Pancreas (tissue), 10 donors: Measurements from ENCODE around the gene CALCA. TPM values are rescaled to one million over a fixed set of nuclear protein-coding genes. Genes with fewer than 3 reads are reported as not detected.

ENCODE experiments used
- ATAC-seq, 4 donors: fragments of 200-7000 bp; cut with Tn5 transposase; one replicate each; pipeline versions ENCODE4 v1.8.0 to v1.9.1; 2020; ENCODE audit warnings: mild to moderate bottlenecking in 4 of 4, moderate library complexity in 4 of 4
- DNase-seq, 6 donors: peaks; one replicate each; pipeline ENCODE4 v3.0.0-alpha.2; 2020
- FAIRE-seq: peaks from 2 replicates; lab custom pipeline; 2012; peaks lifted over from hg19 to GRCh38; lab: Jason Lieb, UNC
- H3K27ac ChIP-seq, 4 donors: fragments of 200-600 bp; sonication (generic); 1 replicate in 3 of 4; 2 replicates in 1 of 4; pipeline versions ENCODE4 v1.5.0 to v1.8.0; 2020
- H3K27me3 ChIP-seq, 4 donors: fragments of 200-600 bp; one replicate each; pipeline ENCODE4 v1.8.0; 2021
- H3K36me3 ChIP-seq, 3 donors: fragments of 200-600 bp; sonication (generic) in 1 of 3; one replicate each; pipeline versions ENCODE4 v1.5.0 to v1.8.0; 2020 to 2021
- H3K4me1 ChIP-seq, 3 donors: fragments of 200-600 bp; one replicate each; pipeline ENCODE4 v1.8.0; 2021
- H3K4me3 ChIP-seq, 4 donors: fragments of 200-600 bp; sonication (generic) in 2 of 4; one replicate each; pipeline versions ENCODE4 v1.5.0 to v1.8.0; 2020 to 2021
- H3K9me3 ChIP-seq, 4 donors: fragments of 200-600 bp; one replicate each; pipeline ENCODE4 v1.8.0; 2021
- WGBS, 2 donors: extraction: QIAGEN DNeasy Blood & Tissue Kit; methylation state at CpG; one replicate each; pipeline ENCODE4 v1.1.7; 2013; 5-methylcytosine and 5-hydroxymethylcytosine counted together
- intact Hi-C, 3 donors: fragments of 100-400 bp; cut with DNase I; formaldehyde crosslinking; loops; one replicate each; pipeline versions ENCODE4 v1.11.1 to v1.14.2; 2022
- polyA plus RNA-seq, 2 donors: library from polyadenylated mRNA; stranded (reverse); fragments of 200-250 nt; gene quantifications; one replicate each; pipeline ENCODE4 v1.2.3, GENCODE V29; 2013
- total RNA-seq, 6 donors: library from RNA; stranded (reverse); fragmentation: NEBNext Ultra II Directional in 4 of 6; extraction: Animal tissue kit (Norgen Biotek cat#: 25700) in 4 of 6; gene quantifications; one replicate each; pipeline versions ENCODE4 v1.2.1 to v1.2.4, GENCODE V29; 2021 to 2023
- TF ChIP-seq, protein P1 (sequence below), 4 donors: fragments of 200-600 bp; sonication (generic) in 3 of 4; IDR thresholded peaks; one replicate each; pipeline versions ENCODE4 v1.5.0 to v1.8.0; 2021; ENCODE audit warnings: antibody characterized with exemption in 4 of 4
- donor health status: healthy with polysubstance abuse.
- donor health status: DM: no; HTN: no; CAD: no; lungs with moderate emphysema.
- donor health status: DM: no; HTN: no; CAD: no.
- donor health status: control.
- donor health status: control.
- donor health status: Bipolar disorder and iron deficiency.
- donor health status: DM: yes; HTN: yes; CAD: no.
- donor health status: DM: no; HTN: no; CAD: no.
- donor health status: DM: no; HTN: no; CAD: no.
- donor health status: DM: yes; HTN: yes; CAD: no.

The CALCA gene
- total and polyA plus RNA-seq, 8 donors, result 0.12 to 0.38 TPM; not detected in 6

DNA sequence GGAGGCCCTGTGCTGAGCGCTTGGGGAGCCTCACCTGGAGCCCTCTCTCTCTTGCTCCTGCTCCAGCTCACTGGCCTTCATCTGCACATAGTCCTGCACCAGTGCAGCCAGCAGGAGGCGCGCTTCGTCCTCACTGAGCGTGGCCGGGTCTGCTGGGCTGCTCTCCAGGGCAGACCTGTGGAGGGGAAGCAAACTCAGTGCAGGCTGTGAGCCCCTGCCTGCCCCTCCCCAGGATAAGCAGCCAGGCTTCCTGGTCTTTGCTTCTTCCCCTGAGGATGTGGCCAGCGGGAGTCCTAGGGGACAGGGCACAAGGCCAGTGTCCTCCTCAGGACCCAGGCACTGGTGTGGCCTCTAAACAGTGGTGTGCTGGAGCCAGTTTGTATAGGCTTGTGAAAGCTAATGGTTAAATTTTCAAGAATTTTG, 2.2 kb downstream of the CALCA start:
- Histone ChIP-seq H3K4me1 (peaks cover under 1 to 12% (median 8%) of the 10 kb centered on the region in 3 donors), H3K9me3 (no peaks in the 10 kb centered on the region), H3K27me3 (peaks cover 0 to 17% (median 2%) of the 10 kb centered on the region in 4 donors), H3K27ac (no peak overlapping the region), H3K36me3 (no peaks in the 10 kb centered on the region), H3K4me3 (no peak overlapping the region)
- DNase-seq (peak in 4 of 6 donors; percentile 34 to 84 (median 52)), FAIRE-seq (no peak), ATAC-seq (peak in 3 of 4 donors; percentile 46 to 54 (median 48))
- TF ChIP-seq, protein P1, sequence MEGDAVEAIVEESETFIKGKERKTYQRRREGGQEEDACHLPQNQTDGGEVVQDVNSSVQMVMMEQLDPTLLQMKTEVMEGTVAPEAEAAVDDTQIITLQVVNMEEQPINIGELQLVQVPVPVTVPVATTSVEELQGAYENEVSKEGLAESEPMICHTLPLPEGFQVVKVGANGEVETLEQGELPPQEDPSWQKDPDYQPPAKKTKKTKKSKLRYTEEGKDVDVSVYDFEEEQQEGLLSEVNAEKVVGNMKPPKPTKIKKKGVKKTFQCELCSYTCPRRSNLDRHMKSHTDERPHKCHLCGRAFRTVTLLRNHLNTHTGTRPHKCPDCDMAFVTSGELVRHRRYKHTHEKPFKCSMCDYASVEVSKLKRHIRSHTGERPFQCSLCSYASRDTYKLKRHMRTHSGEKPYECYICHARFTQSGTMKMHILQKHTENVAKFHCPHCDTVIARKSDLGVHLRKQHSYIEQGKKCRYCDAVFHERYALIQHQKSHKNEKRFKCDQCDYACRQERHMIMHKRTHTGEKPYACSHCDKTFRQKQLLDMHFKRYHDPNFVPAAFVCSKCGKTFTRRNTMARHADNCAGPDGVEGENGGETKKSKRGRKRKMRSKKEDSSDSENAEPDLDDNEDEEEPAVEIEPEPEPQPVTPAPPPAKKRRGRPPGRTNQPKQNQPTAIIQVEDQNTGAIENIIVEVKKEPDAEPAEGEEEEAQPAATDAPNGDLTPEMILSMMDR (IDR thresholded peaks at IDR 0.05), result peak in 1 of 4 donors; percentile 20
- WGBS, 2 donors, result 26% methylated on average over 7 of the region's 7 CpGs
- intact Hi-C loops, result no loop called here

DNA sequence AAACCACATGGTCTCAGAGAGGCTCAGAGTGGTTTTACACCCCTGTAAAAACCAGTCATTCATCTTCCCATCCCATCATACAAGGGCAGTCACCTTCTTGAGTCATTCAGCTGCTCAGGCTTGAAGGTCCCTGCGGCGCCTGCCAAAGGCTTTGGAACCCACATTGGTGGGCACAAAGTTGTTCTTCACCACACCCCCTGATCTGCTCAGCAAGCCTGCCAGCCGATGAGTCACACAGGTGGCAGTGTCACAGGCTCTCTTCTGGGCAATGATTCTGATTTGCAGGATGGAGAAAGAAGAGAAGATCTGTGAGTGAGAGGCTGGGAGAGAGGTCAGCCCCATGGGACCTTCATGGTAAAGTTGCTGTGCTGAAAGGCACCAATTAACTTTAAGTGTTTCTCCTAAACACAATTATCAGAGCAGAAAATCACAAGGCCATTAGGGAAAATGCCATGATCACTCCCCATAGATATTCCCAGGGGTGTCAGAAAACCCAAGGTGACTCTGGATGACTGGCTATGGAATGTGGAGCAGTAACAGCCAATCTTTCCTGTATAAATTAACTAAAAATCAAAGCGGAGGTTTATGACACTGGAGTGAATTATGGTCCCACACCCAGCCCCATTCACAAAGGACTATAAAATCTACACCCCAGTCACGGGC, 4.4 kb downstream of the CALCA start:
- ATAC-seq, result no peak
- WGBS, 2 donors, result 74 to 76% methylated on average over 5 of the region's 5 CpGs
- Histone ChIP-seq H3K27me3 (peaks cover 0 to 2% (median 0%) of the 10 kb centered on the region in 4 donors), H3K4me1 (no peaks in the 10 kb centered on the region), H3K4me3 (no peak overlapping the region), H3K9me3 (no peaks in the 10 kb centered on the region), H3K36me3 (no peaks in the 10 kb centered on the region), H3K27ac (no peak overlapping the region)
- intact Hi-C loops, result no loop called here
- no peak for FAIRE-seq
- no peak for DNase-seq
- TF ChIP-seq, protein P1 (IDR thresholded peaks at IDR 0.05), result no peak

DNA sequence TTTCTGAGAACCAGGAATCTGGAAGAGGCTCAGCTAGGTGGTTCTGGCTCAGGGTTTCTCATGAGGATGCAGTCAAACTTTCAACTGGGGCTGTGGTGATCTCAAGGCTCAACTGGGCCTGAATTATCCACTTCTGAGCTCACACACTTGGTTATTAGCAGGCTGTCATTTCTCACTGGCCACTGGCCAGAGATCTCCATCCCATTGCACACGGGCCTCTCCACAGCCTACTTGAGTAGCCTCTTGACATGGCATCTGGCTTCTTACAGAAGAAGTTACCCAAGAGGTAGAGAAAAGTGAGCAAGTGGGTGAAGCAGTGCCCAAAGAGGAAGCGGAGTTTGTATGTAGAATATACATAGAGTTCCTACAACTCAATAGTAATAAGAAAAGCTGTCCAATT, 16.0 kb downstream of the CALCA start:
- Histone ChIP-seq H3K9me3 (no peaks in the 10 kb centered on the region), H3K27ac (no peak overlapping the region), H3K36me3 (no peaks in the 10 kb centered on the region), H3K4me1 (no peaks in the 10 kb centered on the region), H3K27me3 (no peaks in the 10 kb centered on the region), H3K4me3 (no peak overlapping the region)
- TF ChIP-seq, protein P1 (IDR thresholded peaks at IDR 0.05), result no peak
- DNase-seq (no peak), ATAC-seq (no peak), FAIRE-seq (no peak)
- 92 to 95% methylated on average over 2 of the region's 2 CpGs for WGBS, 2 donors
- intact Hi-C loops, result no loop called here

DNA sequence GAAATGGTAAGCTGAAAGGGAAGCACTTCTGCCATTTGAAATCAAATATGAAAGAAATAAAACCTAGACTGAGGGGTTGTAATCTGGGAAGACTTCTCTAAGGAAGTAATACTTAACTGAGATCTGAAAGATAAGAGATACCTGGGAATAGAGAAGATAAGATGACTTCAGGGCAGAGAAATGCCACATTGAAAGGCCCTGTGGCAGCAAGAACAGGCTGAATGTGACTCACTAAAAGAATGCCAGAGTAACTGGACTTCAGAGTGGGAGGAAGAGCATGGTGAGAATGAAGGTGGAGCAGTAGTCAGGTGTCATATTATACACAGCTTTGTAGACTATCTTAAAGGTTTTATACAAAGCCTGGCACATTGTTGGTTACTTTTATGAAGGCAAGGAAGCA, 17.6 kb downstream of the CALCA start:
- H3K4me1 ChIP-seq, result no peaks in the 10 kb centered on the region
- no peak overlapping the region for H3K4me3 ChIP-seq
- H3K27ac ChIP-seq, result no peak overlapping the region
- no peak for ATAC-seq
- intact Hi-C loops, result no loop called here
- H3K9me3 ChIP-seq, result no peaks in the 10 kb centered on the region
- DNase-seq, result no peak
- TF ChIP-seq, protein P1 (IDR thresholded peaks at IDR 0.05), result no peak
- FAIRE-seq, result no peak
- H3K27me3 ChIP-seq, result no peaks in the 10 kb centered on the region
- H3K36me3 ChIP-seq, result no peaks in the 10 kb centered on the region

DNA sequence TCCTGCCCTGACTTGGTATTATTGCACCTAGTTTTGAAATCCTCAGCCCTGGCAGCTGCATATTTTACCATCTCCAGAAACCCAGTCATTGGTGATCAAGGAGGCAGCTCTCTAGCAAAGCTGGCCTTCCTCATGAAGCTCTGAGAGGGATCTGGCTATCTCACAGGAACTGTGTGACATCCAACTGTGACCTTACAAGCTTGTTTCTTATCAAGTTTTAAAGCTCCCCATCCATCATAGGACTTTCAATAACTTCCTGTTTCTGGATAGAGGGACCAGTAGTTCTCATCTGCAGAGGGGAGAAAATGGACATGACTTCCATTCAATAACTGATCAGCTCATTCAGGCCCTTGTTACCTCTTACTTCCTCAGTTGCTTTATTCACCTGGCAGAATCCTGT, 18.2 kb downstream of the CALCA start:
- Histone ChIP-seq H3K27ac (no peak overlapping the region), H3K4me1 (no peaks in the 10 kb centered on the region), H3K36me3 (no peaks in the 10 kb centered on the region), H3K27me3 (no peaks in the 10 kb centered on the region), H3K4me3 (no peak overlapping the region), H3K9me3 (no peaks in the 10 kb centered on the region)
- DNase-seq (no peak), FAIRE-seq (no peak), ATAC-seq (no peak)
- TF ChIP-seq, protein P1 (IDR thresholded peaks at IDR 0.05), result no peak
- intact Hi-C loops, result no loop called here
